Esophagus squamous epithelium (tissue), 5 donors: ENCODE results near the gene PEX14. TPM values are rescaled to one million over a fixed set of nuclear protein-coding genes. Genes with fewer than 3 reads are reported as not detected.

Experiments
- DNase-seq: peaks from one replicate; lab custom pipeline; 2025; lab: John Stamatoyannopoulos, UW
- H3K27ac ChIP-seq, 4 donors: fragments of 200-600 bp; sonication (generic); one replicate each; pipeline ENCODE4 v1.5.1; 2016 to 2019; ENCODE audit warnings: mild to moderate bottlenecking in 1 of 4
- H3K27me3 ChIP-seq, 4 donors: fragments of 200-600 bp; sonication (generic); 1 replicate in 3 of 4; 2 replicates in 1 of 4; pipeline versions ENCODE4 v1.5.1 to v1.6.0; 2017 to 2021; ENCODE audit warnings: antibody characterized with exemption in 1 of 4
- H3K36me3 ChIP-seq, 3 donors: fragments of 200-600 bp; sonication (generic); one replicate each; pipeline ENCODE4 v1.5.1; 2016 to 2019
- H3K4me1 ChIP-seq, 3 donors: fragments of 200-600 bp; sonication (generic); one replicate each; pipeline ENCODE4 v1.5.1; 2017 to 2019
- H3K4me3 ChIP-seq, 4 donors: fragments of 200-600 bp; sonication (generic); 1 replicate in 3 of 4; 2 replicates in 1 of 4; pipeline ENCODE4 v1.5.1; 2016 to 2019; ENCODE audit warnings: mild to moderate bottlenecking in 2 of 4, moderate library complexity in 1 of 4
- H3K9me3 ChIP-seq, 3 donors: fragments of 200-600 bp; sonication (generic); one replicate each; pipeline ENCODE4 v1.5.1; 2016 to 2019
- POLR2A ChIP-seq, 4 donors: fragments of 450-650 bp; IDR thresholded peaks; one replicate each; pipeline ENCODE4 v1.6.1; 2017; ENCODE audit warnings: antibody characterized with exemption in 4 of 4, mild to moderate bottlenecking in 4 of 4, moderate library complexity in 3 of 4
- WGBS, 2 donors: methylation state at CpG; one replicate each; pipeline ENCODE4 v1.1.5; 2018; 5-methylcytosine and 5-hydroxymethylcytosine counted together
- intact Hi-C: fragments of 100-400 bp; cut with DNase I; formaldehyde crosslinking; loops from one replicate; pipeline ENCODE4 v1.15.0; 2022
- total RNA-seq, 4 donors: library from RNA; depleted of rRNA; stranded (reverse); fragments of >200 nt; gene quantifications; one replicate each; pipeline ENCODE4 v1.1.0, GENCODE V29; 2016
- TF ChIP-seq, protein P1 (sequence below), 6 experiments: fragments of 450-650 bp in 4 of 6; fragments of 200-600 bp in 2 of 6; sonication (generic) in 2 of 6; IDR thresholded peaks; one replicate each; pipeline ENCODE4 v1.5.1; 2016 to 2019; ENCODE audit warnings: antibody characterized with exemption in 6 of 6, mild to moderate bottlenecking in 4 of 6, moderate library complexity in 4 of 6
- donor health status: DM: yes; HTN: yes; CAD: no.

PEX14 gene
- total RNA-seq, 4 donors from 2014 or later = 9.4 to 22.9 (median 15.2) TPM

- Histone ChIP-seq H3K27ac (peak overlapping the region; percentile 67 to 92 (median 80)), H3K36me3 (peaks cover 7 to 60% (median 13%) of the 10 kb centered on the region in 3 donors), H3K4me1 (peaks cover 42 to 78% (median 48%) of the 10 kb centered on the region in 3 donors), H3K4me3 (peak overlapping the region in 3 of 4 donors; percentile 26 to 49 (median 37)), H3K9me3 (no peaks in the 10 kb centered on the region), H3K27me3 (peaks cover 0 to 5% (median 0%) of the 10 kb centered on the region in 4 donors)
- intact Hi-C loops = no loop called here
- WGBS, 2 donors = no CpG with 5 or more reads among the region's 57 CpGs
- no peak for TF ChIP-seq POLR2A (IDR thresholded peaks at IDR 0.05)
- TF ChIP-seq, protein P1, sequence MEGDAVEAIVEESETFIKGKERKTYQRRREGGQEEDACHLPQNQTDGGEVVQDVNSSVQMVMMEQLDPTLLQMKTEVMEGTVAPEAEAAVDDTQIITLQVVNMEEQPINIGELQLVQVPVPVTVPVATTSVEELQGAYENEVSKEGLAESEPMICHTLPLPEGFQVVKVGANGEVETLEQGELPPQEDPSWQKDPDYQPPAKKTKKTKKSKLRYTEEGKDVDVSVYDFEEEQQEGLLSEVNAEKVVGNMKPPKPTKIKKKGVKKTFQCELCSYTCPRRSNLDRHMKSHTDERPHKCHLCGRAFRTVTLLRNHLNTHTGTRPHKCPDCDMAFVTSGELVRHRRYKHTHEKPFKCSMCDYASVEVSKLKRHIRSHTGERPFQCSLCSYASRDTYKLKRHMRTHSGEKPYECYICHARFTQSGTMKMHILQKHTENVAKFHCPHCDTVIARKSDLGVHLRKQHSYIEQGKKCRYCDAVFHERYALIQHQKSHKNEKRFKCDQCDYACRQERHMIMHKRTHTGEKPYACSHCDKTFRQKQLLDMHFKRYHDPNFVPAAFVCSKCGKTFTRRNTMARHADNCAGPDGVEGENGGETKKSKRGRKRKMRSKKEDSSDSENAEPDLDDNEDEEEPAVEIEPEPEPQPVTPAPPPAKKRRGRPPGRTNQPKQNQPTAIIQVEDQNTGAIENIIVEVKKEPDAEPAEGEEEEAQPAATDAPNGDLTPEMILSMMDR (IDR thresholded peaks at IDR 0.05) = no peak
- DNase-seq = no peak
These were observed 163.8 kb downstream of the PEX14 start for GRCh38 chr1:10638559-10639005.

DNA sequence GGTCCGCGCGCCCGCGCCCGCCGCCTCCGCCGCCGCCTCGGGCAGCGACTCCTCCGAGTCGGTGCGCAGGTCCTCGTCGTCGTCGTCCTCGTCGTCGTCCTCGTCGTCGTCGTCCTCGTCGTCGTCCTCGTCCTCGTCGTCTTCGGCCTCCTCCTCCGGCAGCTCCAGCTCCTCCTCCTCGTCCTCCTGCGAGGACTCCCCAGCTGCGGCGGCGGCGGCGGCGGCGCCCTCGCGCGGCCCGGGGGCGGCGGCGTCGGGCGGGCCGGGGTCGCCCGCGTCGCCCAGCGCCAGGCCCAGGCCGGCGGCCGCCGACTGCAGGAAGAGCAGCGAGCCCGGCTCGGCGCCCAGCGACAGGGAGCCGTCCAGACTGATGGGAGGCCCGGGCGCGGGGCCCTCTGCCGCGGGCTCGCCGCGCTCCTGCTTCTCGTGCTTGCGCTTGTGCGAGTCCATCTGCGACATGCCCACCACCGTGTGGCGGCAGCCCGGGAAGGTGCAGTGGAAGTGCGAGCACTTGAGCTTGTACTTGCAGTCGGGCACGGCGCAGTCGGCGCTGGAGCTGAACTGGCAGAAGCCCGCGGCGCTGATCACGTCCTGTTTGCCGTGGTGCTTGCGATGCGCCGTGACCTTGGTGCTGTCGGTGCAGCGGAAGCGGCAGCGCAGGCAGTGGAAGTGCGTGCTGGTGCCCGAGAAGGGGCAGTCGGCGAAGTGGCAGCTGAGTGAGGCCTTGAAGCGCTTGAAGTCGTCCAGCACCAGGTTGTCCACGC lies 164.4 kb downstream of the PEX14 start:
- intact Hi-C loops = no loop called here
- Histone ChIP-seq H3K4me3 (peak overlapping the region in 1 of 4 donors; percentile 49), H3K36me3 (peaks cover 7 to 66% (median 14%) of the 10 kb centered on the region in 3 donors), H3K27me3 (peaks cover 0 to 5% (median 0%) of the 10 kb centered on the region in 4 donors), H3K27ac (peak overlapping the region in 2 of 4 donors; percentile 67 to 92), H3K4me1 (peaks cover 44 to 79% (median 49%) of the 10 kb centered on the region in 3 donors), H3K9me3 (no peaks in the 10 kb centered on the region)
- WGBS, 2 donors = 69 to 96% methylated on average over 7 to 25 of the region's 108 CpGs
- TF ChIP-seq POLR2A (IDR thresholded peaks at IDR 0.05) = no peak
- TF ChIP-seq, protein P1 (IDR thresholded peaks at IDR 0.05) = no peak
- DNase-seq = no peak

DNA sequence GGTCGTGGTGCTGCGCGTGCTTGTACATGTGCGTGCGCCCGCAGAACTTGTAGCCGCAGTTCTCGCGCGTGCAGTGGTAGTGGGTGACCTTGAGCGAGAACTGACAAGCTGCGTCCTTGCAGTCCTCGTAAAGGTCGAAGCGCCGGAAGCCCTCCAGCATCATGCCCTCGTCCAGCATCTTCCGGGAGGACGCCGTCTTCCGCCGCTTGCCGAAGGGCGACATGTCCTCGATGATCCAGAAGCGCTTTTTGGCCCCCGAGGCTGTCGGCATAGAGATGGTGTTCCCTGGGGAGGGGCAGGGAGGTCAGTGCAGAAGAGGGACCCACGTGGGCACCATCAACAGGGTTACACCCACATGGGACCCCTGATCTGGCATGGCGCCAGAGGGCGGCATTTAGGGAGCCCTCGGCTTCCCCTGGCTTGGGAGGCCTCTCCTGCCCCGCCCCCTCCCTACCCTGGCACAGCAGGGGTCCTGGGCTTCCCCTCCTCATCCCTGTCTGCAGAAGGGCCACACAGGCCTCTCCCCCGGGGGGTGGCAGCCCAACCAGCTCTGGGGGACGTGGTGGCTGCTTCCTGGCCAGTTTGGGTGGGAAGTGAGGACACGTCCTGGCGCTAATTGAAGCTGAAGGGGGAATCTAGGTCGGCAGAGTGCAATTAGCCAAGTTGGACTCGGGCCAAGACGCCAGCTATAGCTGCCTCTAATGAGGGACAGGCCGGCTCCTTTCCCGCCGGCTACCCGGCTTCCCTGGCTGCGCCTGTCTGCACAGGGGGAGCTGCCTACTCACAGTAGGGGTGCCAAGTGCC lies 165.2 kb downstream of the PEX14 start:
- no peak for DNase-seq
- Histone ChIP-seq H3K27me3 (peaks cover 0 to 5% (median 0%) of the 10 kb centered on the region in 4 donors), H3K9me3 (no peaks in the 10 kb centered on the region), H3K27ac (peak overlapping the region; percentile 44 to 73 (median 66)), H3K36me3 (peaks cover 7 to 74% (median 14%) of the 10 kb centered on the region in 3 donors), H3K4me3 (no peak overlapping the region), H3K4me1 (peaks cover 37 to 79% (median 47%) of the 10 kb centered on the region in 3 donors)
- intact Hi-C loops = no loop called here
- 88 to 95% methylated on average over 26 to 27 of the region's 45 CpGs for WGBS, 2 donors
- TF ChIP-seq, protein P1 (IDR thresholded peaks at IDR 0.05) = no peak
- no peak for TF ChIP-seq POLR2A (IDR thresholded peaks at IDR 0.05)

- 73 to 96% methylated on average over 10 to 12 of the region's 16 CpGs for WGBS, 2 donors
- Histone ChIP-seq H3K27me3 (peaks cover 0 to 5% (median 0%) of the 10 kb centered on the region in 4 donors), H3K9me3 (no peaks in the 10 kb centered on the region), H3K4me1 (peaks cover 27 to 73% (median 37%) of the 10 kb centered on the region in 3 donors), H3K36me3 (peaks cover 7 to 84% (median 14%) of the 10 kb centered on the region in 3 donors), H3K4me3 (no peak overlapping the region), H3K27ac (peak overlapping the region; percentile 44 to 73 (median 66))
- intact Hi-C loops = no loop called here
- no peak for TF ChIP-seq POLR2A (IDR thresholded peaks at IDR 0.05)
- TF ChIP-seq, protein P1 (IDR thresholded peaks at IDR 0.05) = no peak
- no peak for DNase-seq
These were observed 166.2 kb downstream of the PEX14 start for GRCh38 chr1:10640843-10641553.
